CD4-positive, alpha-beta T cell treated with Interferon gamma for 1 hour (primary cell): ENCODE results near the gene HEG1.

ENCODE experiments used
- DNase-seq: peaks from one replicate; pipeline ENCODE4 v3.0.0-alpha.2; 2020

The HEG1 gene

DNA sequence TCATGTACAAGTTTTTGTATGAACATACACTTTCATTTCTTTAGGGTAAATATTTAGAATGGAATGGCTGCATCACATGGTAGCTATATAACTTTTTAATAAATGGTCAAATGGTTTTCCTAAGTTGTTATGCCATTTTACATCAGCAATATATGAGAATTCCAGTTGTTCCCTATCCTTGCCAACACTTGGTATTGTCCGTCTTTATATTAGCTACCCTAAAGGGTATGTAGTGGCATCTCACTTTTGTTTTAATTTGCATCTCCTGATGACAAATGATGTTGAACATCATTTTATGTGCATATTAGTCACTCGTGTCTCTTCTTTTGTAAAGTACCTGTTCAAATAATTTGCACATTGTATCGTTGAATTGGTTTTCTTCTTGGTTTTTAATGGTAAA, 118.7 kb downstream of the HEG1 start:
- no peak for DNase-seq

DNA sequence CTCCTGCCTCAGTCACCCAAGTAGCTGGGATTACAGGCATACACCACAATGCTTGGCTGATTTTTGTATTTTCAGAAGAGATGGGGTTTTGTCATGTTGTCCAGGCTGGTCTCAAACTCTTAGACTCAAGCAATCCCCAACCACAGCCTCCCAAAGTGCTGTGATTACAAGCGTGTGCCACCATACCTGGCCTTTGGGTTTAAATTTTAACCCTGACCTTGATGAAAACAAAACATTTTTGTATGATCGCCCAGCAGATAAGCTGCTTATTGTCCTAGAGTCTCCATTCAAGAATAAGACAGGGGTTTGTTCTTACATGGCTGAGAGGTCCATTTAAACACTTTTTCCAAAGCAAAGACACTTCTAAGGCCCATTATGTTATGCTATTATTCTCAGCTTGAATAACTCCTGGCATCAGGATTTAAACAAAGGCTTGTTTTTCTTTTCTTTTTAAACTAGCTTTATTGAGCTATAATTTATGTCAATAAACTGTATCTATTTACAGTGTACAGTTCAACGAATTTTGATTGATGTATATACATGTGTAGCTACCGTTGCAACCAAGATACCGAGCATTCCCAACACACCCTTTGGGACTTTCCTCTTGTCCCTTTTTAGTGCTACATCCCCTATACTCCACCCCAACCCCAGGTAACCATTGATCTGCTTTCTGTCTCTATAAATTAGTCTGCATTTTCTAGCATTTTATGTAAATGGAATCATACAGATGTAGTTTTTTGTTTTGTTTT, 119.8 kb downstream of the HEG1 start:
- no peak for DNase-seq

DNA sequence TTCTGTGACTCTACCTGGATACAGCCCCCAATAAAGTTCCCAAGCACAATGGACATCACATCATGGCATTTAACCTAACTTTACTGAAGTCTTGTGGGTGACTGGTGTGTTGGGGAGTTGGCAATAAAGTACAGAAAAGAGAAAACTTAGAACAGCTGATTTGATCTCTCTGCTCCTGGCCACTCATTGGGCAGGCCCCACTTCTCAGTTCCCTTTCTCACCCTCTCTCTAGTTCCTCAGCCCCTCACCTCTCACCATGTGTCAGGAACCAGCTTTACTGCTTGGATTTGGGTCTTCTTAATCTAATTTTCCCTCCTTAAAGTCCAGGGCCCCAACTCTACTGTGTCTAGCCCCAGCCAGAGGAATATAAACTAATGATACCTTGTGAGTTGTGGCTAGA, 120.5 kb downstream of the HEG1 start:
- DNase-seq, result no peak

DNA sequence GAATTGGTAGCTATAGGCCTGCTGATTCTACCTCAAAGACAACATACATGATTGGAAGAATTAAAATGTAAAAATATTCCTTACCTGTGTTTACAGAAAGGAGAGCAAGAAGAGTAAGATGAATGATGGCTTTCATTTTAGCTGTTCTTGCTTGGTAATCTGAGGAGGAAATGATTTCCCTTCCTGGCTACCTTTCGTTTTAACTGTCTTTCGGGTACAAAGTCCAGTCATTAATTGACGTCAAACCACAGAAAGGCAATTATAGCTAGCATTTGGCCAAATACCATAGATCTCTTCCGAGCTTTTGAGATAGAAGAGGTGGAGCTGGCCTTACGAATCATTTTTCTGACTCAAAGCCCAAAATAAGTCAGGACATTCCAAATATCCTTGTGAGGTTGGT, 121.2 kb downstream of the HEG1 start, which contains the start of gene MUC13:
TSS of gene MUC13 (minus strand) at position 175 of the 400 bp plus-strand sequence. CDS start at position 136, 39 bp downstream.
- DNase-seq, result no peak

DNA sequence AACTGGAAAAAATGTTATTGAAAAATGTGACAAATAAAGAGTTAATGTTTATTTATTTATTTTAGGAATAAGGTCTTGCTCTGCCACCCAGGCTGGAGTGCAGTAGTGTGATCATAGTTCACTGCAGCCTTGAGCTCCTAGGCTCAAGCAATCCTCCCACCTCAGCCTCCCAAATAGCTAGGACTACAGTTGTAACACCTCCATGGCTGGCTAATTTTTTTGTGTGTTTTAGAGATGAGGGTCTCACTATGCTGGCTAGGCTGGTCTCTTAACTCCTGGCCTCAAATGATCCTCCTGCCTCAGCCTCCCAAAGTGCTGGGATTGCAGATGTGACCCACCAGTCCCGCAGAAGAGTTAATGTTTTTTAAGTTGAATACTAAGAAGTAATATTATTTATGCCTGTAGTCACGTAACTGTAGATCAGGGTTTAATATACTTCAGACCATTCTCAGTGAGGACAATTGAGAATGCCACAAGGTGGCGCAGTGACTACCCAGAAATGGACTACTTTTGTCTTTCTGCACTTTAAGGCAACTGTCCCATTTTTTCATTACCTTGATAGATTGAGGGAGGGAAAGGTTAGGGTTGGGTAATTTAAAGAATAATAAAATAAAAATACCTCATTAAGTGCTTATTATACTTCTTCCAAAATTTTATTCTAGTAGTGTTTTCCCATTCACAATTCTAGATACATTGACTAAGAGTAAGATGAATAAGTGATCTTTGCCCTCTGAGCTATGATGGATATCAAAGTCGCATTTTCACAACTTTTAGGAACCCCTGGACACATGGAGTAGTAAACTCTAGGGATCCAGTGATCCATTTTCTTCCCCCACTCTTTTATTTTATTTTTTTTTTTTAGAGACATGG, 127.2 kb downstream of the HEG1 start:
- DNase-seq, result peak; percentile 31

DNA sequence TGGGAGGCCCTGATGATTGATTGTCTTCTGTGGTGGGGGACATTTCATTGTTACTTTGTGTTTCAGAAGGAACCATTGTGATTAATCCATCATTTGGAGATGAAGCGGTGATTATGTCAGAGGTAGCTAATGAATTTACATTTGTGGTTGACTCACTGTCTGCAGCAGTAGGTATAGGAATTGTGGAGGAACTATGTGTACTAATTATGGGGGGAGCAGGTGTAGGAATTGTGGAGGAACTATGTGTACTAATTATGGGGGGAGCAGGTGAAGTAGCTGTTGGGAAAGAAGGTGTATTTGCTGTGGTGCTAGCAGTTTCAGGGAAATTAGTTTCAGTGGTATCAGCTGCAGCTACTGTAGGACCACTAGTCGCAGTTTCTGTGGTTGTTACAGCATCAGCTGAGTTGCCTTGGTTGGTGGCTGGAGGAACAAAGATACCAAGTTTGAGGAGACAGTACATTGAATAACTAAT, 128.2 kb downstream of the HEG1 start:
- no peak for DNase-seq

DNA sequence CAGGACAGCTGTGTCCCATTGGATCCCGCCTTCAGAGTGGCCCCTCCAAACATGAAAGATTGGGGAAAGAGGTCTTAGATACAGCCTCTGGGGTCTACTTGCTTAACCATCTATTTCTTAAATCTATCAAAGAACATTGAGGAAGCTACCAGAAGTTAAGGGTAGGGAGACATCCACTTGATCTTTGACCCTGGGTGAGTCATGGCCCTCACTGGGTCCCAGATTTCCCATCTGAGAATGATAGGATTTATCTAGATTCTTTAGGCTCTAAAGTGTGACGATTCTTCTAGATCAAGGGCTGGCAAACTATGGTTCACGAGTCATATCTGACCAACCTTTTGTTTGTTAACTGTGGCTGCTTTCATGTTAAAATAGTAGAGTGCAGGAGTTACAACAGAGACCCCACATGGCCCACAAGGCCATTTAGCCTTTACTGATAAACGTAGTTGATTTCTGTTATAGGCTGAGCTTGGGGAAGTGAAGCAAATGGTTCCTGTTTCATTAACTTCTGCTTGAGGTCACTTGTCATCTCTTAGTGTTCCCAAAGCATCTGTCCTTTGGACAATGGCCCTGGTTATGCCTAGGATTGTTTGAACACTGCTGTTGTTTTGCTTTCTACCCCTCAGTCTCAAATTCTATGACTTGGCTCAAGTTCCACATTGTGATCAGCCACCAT, 129.2 kb downstream of the HEG1 start:
- no peak for DNase-seq

DNA sequence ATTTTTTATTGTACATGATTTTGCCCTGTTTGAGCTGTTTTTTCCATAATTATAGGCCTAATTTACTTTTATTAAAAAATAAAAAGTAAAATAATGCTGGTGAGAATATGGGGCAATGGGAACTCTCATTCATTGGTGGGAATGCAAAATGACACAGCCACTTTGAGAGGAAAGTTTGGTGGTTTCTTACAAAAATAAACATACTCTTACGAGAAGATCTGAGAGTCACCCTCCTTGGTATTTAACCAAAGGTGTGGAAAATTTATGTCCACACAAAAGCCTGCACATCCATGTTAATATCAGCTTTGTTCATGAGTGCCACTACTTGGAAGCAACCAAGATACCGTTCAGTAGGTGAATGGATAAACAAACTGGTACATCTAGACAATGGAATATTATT, 131.1 kb downstream of the HEG1 start:
- DNase-seq, result no peak

DNA sequence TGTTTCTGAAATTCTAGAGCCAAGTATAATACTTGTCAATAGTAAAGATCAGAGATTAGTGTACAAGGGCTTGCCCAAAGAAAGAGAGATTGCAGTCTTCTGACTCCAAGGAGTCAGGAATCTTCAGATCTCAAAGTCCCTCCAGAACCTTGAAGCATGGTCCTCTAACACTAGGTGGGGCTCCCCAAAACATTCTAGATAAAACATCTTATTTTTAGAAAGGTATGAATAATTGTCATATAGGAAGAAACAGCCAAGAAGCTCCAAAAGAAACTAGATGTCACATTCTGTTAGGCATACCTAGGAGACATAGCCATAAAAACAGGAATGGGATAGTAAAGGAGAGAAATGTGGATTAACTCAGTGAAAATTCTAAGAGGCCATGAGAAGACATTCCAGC, 132.0 kb downstream of the HEG1 start:
- no peak for DNase-seq

DNA sequence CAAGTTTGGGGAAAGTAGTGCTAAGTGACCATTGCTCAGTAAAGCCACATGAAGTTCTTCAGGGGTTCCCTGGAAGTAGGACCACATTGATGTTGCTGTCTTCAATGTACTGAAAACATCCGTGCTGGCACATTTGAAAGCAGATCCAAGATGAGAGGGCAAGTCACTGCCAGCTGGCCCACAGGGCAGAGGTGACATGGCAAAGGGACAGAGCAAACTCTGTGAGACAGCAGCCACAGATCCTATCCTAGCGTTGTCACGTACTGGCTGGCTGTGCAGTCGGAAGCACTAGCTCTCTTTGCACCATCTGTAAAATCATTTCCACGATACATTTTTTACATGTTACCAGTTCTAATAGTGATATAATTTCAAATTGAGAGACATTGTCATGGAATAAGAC, 135.1 kb downstream of the HEG1 start:
- no peak for DNase-seq

DNA sequence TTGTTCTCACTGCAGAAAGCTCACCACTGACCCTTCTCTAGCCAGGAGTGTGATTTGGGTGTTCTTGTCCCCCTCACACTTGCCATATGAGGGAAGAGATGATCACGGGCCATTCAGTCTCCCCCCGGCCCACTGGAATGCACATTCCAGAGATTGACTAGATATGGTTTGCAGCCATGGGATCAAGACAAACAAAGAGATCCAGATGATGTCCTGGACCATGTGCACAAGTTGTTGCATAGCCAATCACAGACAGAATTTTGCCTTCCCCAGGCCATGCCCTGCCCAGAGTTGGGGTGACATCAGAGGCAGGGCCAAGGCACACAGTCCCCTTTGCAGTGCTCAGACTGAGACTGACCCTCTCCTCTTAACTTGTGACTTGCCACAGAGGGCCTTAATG, 136.0 kb downstream of the HEG1 start:
- DNase-seq, result no peak

DNA sequence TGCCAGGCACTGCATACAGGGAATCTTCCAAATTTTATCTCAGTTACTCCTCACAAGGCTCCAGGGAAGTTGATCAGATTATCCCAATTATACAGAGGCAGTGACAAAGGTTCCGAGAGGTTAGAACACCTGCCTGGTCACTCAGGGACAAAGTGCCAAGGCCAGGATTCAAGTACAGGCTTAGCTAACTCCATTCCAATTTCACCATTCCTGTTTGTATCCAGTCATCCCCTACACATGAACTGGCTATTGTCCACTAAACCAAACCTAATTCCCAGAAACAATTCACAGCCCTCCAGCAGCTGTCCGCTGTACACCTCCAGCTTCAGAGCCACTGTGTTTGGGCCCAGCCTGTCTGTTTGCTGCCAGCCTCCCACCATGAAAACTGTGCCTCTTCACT, 137.3 kb downstream of the HEG1 start:
- DNase-seq, result no peak

DNA sequence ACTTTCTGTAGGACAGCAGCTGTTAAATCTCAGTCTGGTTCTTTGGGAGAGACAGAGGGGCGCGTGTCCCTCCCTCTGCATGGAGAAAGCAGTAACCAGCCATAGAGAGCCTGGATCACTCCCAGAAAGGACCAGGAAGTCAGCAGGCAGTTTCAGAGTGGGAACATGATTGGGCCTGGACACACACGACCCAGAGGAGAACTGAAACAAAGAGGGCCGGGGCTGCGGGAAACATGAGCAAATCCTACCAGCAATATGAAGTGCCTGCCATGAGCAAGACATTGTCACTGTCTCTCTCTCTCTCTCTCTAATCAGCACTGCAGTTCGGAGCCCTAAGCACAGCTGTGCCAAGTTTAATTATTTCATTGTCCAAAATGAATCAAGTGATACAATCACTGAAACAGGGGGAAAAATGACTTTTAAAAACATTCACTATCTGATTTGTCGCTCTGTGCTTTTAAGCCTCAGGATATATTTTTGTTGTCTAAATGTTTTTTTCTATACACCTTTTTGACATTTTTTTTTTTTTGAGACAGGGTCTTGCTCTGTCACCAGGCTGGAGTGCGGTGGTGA, 138.9 kb downstream of the HEG1 start:
- DNase-seq, result no peak
